H1 (cell line): ENCODE data around the gene DTX2.
"Not testable (repeated sequence)": the region's sequence is repeated elsewhere in the genome, so short reads cannot be mapped to it uniquely, and the experiment has no call there.

Experiments used
- CTCF ChIP-seq, 3 experiments: IDR thresholded peaks; 1 replicate in 2 of 3; 2 replicates in 1 of 3; pipeline versions ENCODE4 v1.5.1 to v1.6.1; 2011; ENCODE audit warnings: low read length in 3 of 3, mild to moderate bottlenecking in 3 of 3, inconsistent platforms in 2 of 3, low read depth in 1 of 3, moderate library complexity in 1 of 3; ENCODE audit not compliant: insufficient read depth in 1 of 3; ENCODE audit errors: control extremely low read depth in 1 of 3
- EGR1 ChIP-seq: IDR thresholded peaks from 2 replicates; pipeline ENCODE4 v1.6.1; 2011; ENCODE audit warnings: low read depth, low read length, borderline replicate concordance
- EP300 ChIP-seq, 2 experiments: IDR thresholded peaks; 1 replicate in 1 of 2; 2 replicates in 1 of 2; pipeline ENCODE4 v1.6.1; 2011 to 2012; ENCODE audit warnings: low read depth in 2 of 2, low read length in 2 of 2, mild to moderate bottlenecking in 2 of 2, borderline replicate concordance in 1 of 2, inconsistent platforms in 1 of 2, moderate library complexity in 1 of 2
- FOSL1 ChIP-seq: IDR thresholded peaks from 2 replicates; pipeline ENCODE4 v1.6.1; 2011; ENCODE audit warnings: mild to moderate bottlenecking, low read depth, low read length, moderate library complexity; ENCODE audit not compliant: insufficient read depth
- GABPA ChIP-seq: IDR thresholded peaks from 2 replicates; pipeline ENCODE4 v1.6.1; 2011; ENCODE audit warnings: mild to moderate bottlenecking, low read length, moderate library complexity, borderline replicate concordance; ENCODE audit not compliant: insufficient read depth
- JUN ChIP-seq: IDR thresholded peaks from 2 replicates; pipeline ENCODE4 v1.6.1; 2011; ENCODE audit warnings: low read depth, mild to moderate bottlenecking, improper control_type of control experiment, low read length
- MAX ChIP-seq: IDR thresholded peaks from 2 replicates; pipeline ENCODE4 v1.6.1; 2012; ENCODE audit warnings: inconsistent platforms
- POLR2A ChIP-seq, 2 experiments: IDR thresholded peaks; 1 replicate in 1 of 2; 2 replicates in 1 of 2; pipeline ENCODE4 v1.6.1; 2011; ENCODE audit warnings: low read depth in 2 of 2, low read length in 2 of 2, mild to moderate bottlenecking in 2 of 2; ENCODE audit errors: control extremely low read depth in 1 of 2
- RAD21 ChIP-seq, 2 experiments: IDR thresholded peaks in 1 of 2; conservative IDR thresholded peaks in 1 of 2; 2 replicates each; pipeline ENCODE4 v1.6.1; 2011; ENCODE audit warnings: low read depth in 2 of 2, low read length in 2 of 2, improper control_type of control experiment in 1 of 2, inconsistent platforms in 1 of 2, mild to moderate bottlenecking in 1 of 2, moderate library complexity in 1 of 2
- RFX5 ChIP-seq: IDR thresholded peaks from 2 replicates; pipeline ENCODE4 v1.6.1; 2011; ENCODE audit warnings: low read depth, low read length, improper control_type of control experiment, borderline replicate concordance
- RXRA ChIP-seq: IDR thresholded peaks from 2 replicates; pipeline ENCODE4 v1.6.1; 2011; ENCODE audit warnings: low read depth, mild to moderate bottlenecking, low read length, moderate library complexity; ENCODE audit not compliant: insufficient read depth
- SP1 ChIP-seq: IDR thresholded peaks from 2 replicates; pipeline ENCODE4 v1.6.1; 2011; ENCODE audit warnings: low read depth, low read length
- SP2 ChIP-seq: IDR thresholded peaks from 2 replicates; pipeline ENCODE4 v1.6.1; 2012; ENCODE audit warnings: mild to moderate bottlenecking, low read length, inconsistent platforms
- TAF1 ChIP-seq: IDR thresholded peaks from 2 replicates; pipeline ENCODE4 v1.6.1; 2011; ENCODE audit warnings: mild to moderate bottlenecking, low read depth, low read length

- TF ChIP-seq CTCF (IDR thresholded peaks at IDR 0.05; ENCODE audit: control extremely low read depth in 1 of 3, insufficient read depth in 1 of 3, low read depth in 1 of 3, low read length in 3 of 3); SP1; MAX; POLR2A (IDR thresholded peaks at IDR 0.05; ENCODE audit: control extremely low read depth in 1 of 2, low read depth in 2 of 2, low read length in 2 of 2); TAF1; EGR1; FOSL1; GABPA; RXRA; RFX5; JUN; EP300 (IDR thresholded peaks at IDR 0.05; ENCODE audit: borderline replicate concordance in 1 of 2, low read depth in 2 of 2, low read length in 2 of 2); SP2; RAD21 (IDR thresholded peaks at IDR 0.05 in 1 of 2, conservative IDR thresholded peaks at IDR 0.05 in 1 of 2; ENCODE audit: low read depth in 2 of 2, low read length in 2 of 2): not testable (repeated sequence)
Observed at GRCh38 chr7:76440404-76440803, 21.1 kb upstream of the DTX2 start.
